HepG2 (cell line): ENCODE data around the gene SPATA31D4. TPM values are rescaled to one million over a fixed set of nuclear protein-coding genes. Genes with fewer than 3 reads are reported as not detected.

ENCODE experiments used
- ATAC-seq: fragments of 200-7000 bp; cut with Tn5 transposase; 3 replicates; pipeline ENCODE4 v1.9.1; 2020; ENCODE audit warnings: mild to moderate bottlenecking, moderate library complexity
- BruUV-seq: library from RNA; stranded (reverse); fragments of 400-500 nt; replicated peaks from 2 replicates; lab custom pipeline; 2021; lab: Mats Ljungman, UMichigan
- CTCF ChIA-PET: fragments of 300-600 bp; formaldehyde crosslinking; extraction: SDS; loops from one replicate; lab custom pipeline; 2021; ENCODE audit warnings: low total read pairs, inconsistent platforms, low intra/inter-chr PET ratio; lab: Yijun Ruan, JAX
- POLR2A ChIA-PET: fragments of 350-600 bp; sonication (Branson Sonifier 250); formaldehyde crosslinking; loops from one replicate; lab custom pipeline; 2020; ENCODE audit warnings: antibody characterized with exemption, inconsistent platforms; lab: Yijun Ruan, JAX
- DNase-seq: peaks from one replicate; pipeline ENCODE4 v3.0.0-alpha.2; 2015; ENCODE audit warnings: low spot score
- FAIRE-seq: peaks from 3 replicates; lab custom pipeline; 2011; peaks lifted over from hg19 to GRCh38; lab: Jason Lieb, UNC
- H2AFZ ChIP-seq: one replicate; pipeline ENCODE4 v1.6.1; 2011; ENCODE audit warnings: low read length, inconsistent platforms
- H3K27ac ChIP-seq: fragments of 300-600 bp; 3 replicates; pipeline ENCODE4 v1.8.0; 2011; ENCODE audit warnings: mixed run types, mild to moderate bottlenecking, mixed read lengths, low read length, inconsistent platforms; ENCODE audit not compliant: insufficient read depth; ENCODE audit errors: extremely low read length
- H3K27me3 ChIP-seq, 2 experiments: fragments of 200-600 bp in 1 of 2; 2 replicates in 1 of 2; 3 replicates in 1 of 2; pipeline versions ENCODE4 v1.6.0 to v1.8.0; 2011; ENCODE audit warnings: low read length in 2 of 2, mild to moderate bottlenecking in 2 of 2, moderate library complexity in 2 of 2, inconsistent platforms in 1 of 2; ENCODE audit not compliant: insufficient read depth in 2 of 2, control insufficient read depth in 1 of 2
- H3K36me3 ChIP-seq, 2 experiments: fragments of 200-600 bp in 1 of 2; replicated peaks in 1 of 2; 2 replicates in 1 of 2; 3 replicates in 1 of 2; pipeline versions ENCODE4 v1.5.1 to v1.8.0; 2011; ENCODE audit warnings: low read length in 2 of 2, inconsistent platforms in 1 of 2; ENCODE audit not compliant: insufficient read depth in 2 of 2, control insufficient read depth in 1 of 2
- H3K4me1 ChIP-seq: 2 replicates; pipeline ENCODE4 v1.5.1; 2012; ENCODE audit warnings: low read length, inconsistent platforms; ENCODE audit not compliant: insufficient read depth
- H3K4me2 ChIP-seq: 2 replicates; pipeline ENCODE4 v1.6.0; 2011; ENCODE audit warnings: low read depth, low read length, inconsistent platforms
- H3K4me3 ChIP-seq, 3 experiments: fragments of 200-600 bp in 1 of 3; sonication (generic), shearing (Covaris generic) in 1 of 3; replicated peaks in 1 of 3; 2 replicates each; pipeline ENCODE4 v1.5.1; 2011 to 2016; ENCODE audit warnings: low read length in 3 of 3, inconsistent platforms in 2 of 3, low read depth in 2 of 3, mild to moderate bottlenecking in 2 of 3, control low read depth in 1 of 3, mixed read lengths in 1 of 3; ENCODE audit not compliant: insufficient read depth in 1 of 3
- H3K79me2 ChIP-seq: one replicate; pipeline ENCODE4 v1.6.1; 2011; ENCODE audit warnings: low read length, inconsistent platforms; ENCODE audit not compliant: insufficient read depth
- H3K9ac ChIP-seq: 2 replicates; pipeline ENCODE4 v1.6.0; 2011; ENCODE audit warnings: mild to moderate bottlenecking, low read depth, low read length, inconsistent platforms; ENCODE audit not compliant: insufficient read depth
- H3K9me3 ChIP-seq: 2 replicates; pipeline ENCODE4 v1.5.1; 2012; ENCODE audit warnings: mild to moderate bottlenecking, low read length
- H4K20me1 ChIP-seq: 2 replicates; pipeline ENCODE4 v1.6.0; 2011; ENCODE audit warnings: inconsistent platforms, mild to moderate bottlenecking, low read length, moderate library complexity; ENCODE audit not compliant: insufficient read depth
- ATRX ChIP-seq: sonication (generic); formaldehyde crosslinking; IDR thresholded peaks from 2 replicates; pipeline ENCODE4 v1.4.0; 2020; ENCODE audit warnings: missing genetic modification reagents, borderline replicate concordance
- GABPA ChIP-seq, 2 experiments: IDR thresholded peaks; 2 replicates each; pipeline ENCODE4 v1.6.1; 2011 to 2016; ENCODE audit warnings: low read depth in 2 of 2, low read length in 1 of 2, missing biosample characterization in 1 of 2, missing genetic modification characterization in 1 of 2
- HNRNPK ChIP-seq: fragments of 200-400 bp; formaldehyde crosslinking; IDR thresholded peaks from 2 replicates; pipeline ENCODE4 v1.6.1; 2018; ENCODE audit warnings: low read length, low read depth, moderate library complexity, mild to moderate bottlenecking; ENCODE audit not compliant: poor library complexity, severe bottlenecking
- MED1 ChIP-seq: sonication (generic); formaldehyde crosslinking; IDR thresholded peaks from 2 replicates; pipeline ENCODE4 v1.4.0; 2020; ENCODE audit warnings: missing genetic modification reagents
- MED8 ChIP-seq: sonication (generic); formaldehyde crosslinking; IDR thresholded peaks from 2 replicates; pipeline ENCODE4 v1.8.1; 2023; ENCODE audit warnings: mild to moderate bottlenecking, missing genetic modification reagents; ENCODE audit not compliant: insufficient replicate concordance
- MTA1 ChIP-seq: sonication (generic); formaldehyde crosslinking; IDR thresholded peaks from 2 replicates; pipeline ENCODE4 v1.4.0; 2020; ENCODE audit warnings: missing genetic modification reagents, mild to moderate bottlenecking, borderline replicate concordance
- NFKB2 ChIP-seq: sonication (generic); formaldehyde crosslinking; IDR thresholded peaks from 2 replicates; pipeline ENCODE4 v1.4.0; 2020; ENCODE audit warnings: missing genetic modification reagents, borderline replicate concordance
- NKX3-1 ChIP-seq: sonication (generic); formaldehyde crosslinking; IDR thresholded peaks from 2 replicates; pipeline ENCODE4 v1.5.0; 2020; ENCODE audit warnings: missing genetic modification reagents
- POLR2A ChIP-seq, 2 experiments: IDR thresholded peaks; 2 replicates each; pipeline ENCODE4 v1.6.1; 2011; ENCODE audit warnings: low read depth in 2 of 2, low read length in 2 of 2, mild to moderate bottlenecking in 1 of 2, moderate library complexity in 1 of 2; ENCODE audit not compliant: insufficient read depth in 1 of 2
- PRDM15 ChIP-seq: sonication (generic); formaldehyde crosslinking; IDR thresholded peaks from 2 replicates; pipeline ENCODE4 v1.4.0; 2020; ENCODE audit warnings: missing genetic modification reagents
- RNF2 ChIP-seq: fragments of 450-650 bp; conservative IDR thresholded peaks from 2 replicates; pipeline ENCODE4 v1.6.1; 2016; ENCODE audit warnings: low read depth
- RORA ChIP-seq: sonication (generic); formaldehyde crosslinking; IDR thresholded peaks from 2 replicates; pipeline ENCODE4 v1.5.0; 2020; ENCODE audit warnings: mild to moderate bottlenecking, missing genetic modification reagents, moderate library complexity
- SCMH1 ChIP-seq: sonication (generic); formaldehyde crosslinking; IDR thresholded peaks from 2 replicates; pipeline ENCODE4 v1.9.0; 2021; ENCODE audit warnings: missing genetic modification reagents, mild to moderate bottlenecking, borderline replicate concordance
- ZFAT ChIP-seq: sonication (generic); formaldehyde crosslinking; conservative IDR thresholded peaks from 2 replicates; pipeline ENCODE4 v1.8.1; 2023; ENCODE audit warnings: missing genetic modification reagents, inconsistent platforms
- ZFP36L1 ChIP-seq: sonication (generic); formaldehyde crosslinking; IDR thresholded peaks from 2 replicates; pipeline ENCODE4 v1.8.0; 2022; ENCODE audit warnings: mild to moderate bottlenecking, missing genetic modification reagents, moderate library complexity
- ZNF329 ChIP-seq: sonication (generic); formaldehyde crosslinking; IDR thresholded peaks from 2 replicates; pipeline ENCODE4 v1.9.0; 2021; ENCODE audit warnings: low read depth, mild to moderate bottlenecking, missing genetic modification reagents
- ZNF567 ChIP-seq: sonication (generic); formaldehyde crosslinking; IDR thresholded peaks from 2 replicates; pipeline ENCODE4 v1.8.1; 2023; ENCODE audit warnings: mild to moderate bottlenecking, missing genetic modification reagents, borderline replicate concordance
- ZNF598 ChIP-seq: sonication (generic); formaldehyde crosslinking; IDR thresholded peaks from 2 replicates; pipeline ENCODE4 v1.5.1; 2020; ENCODE audit warnings: mild to moderate bottlenecking, missing genetic modification reagents, borderline replicate concordance
- ZNF720 ChIP-seq: sonication (generic); formaldehyde crosslinking; IDR thresholded peaks from 2 replicates; pipeline ENCODE4 v1.4.0; 2020; ENCODE audit warnings: missing genetic modification reagents
- ZNF83 ChIP-seq: sonication (generic); formaldehyde crosslinking; IDR thresholded peaks from 2 replicates; pipeline ENCODE4 v1.4.0; 2020; ENCODE audit warnings: missing genetic modification reagents, mild to moderate bottlenecking, borderline replicate concordance
- ZZZ3 ChIP-seq: sonication (generic); formaldehyde crosslinking; IDR thresholded peaks from 2 replicates; pipeline ENCODE4 v1.4.0; 2020; ENCODE audit warnings: missing genetic modification reagents, mild to moderate bottlenecking, borderline replicate concordance
- WGBS: methylation state at CpG from one replicate; pipeline ENCODE4 v1.1.6; 2017; ENCODE audit warnings: low lambda C conversion rate; 5-methylcytosine and 5-hydroxymethylcytosine counted together
- in situ Hi-C: cut with HindIII; loops from 2 replicates; pipeline ENCODE4 v1.10.0; 2017; ENCODE audit warnings: low pct_unique_long_range_greater_than_20kb; ENCODE audit not compliant: extremely low pct_ligation_motif_present
- intact Hi-C: fragments of 100-400 bp; cut with micrococcal nuclease; formaldehyde crosslinking; loops from one replicate; pipeline ENCODE4 v1.10.0; 2022; ENCODE audit not compliant: unreplicated experiment
- polyA plus RNA-seq, 8 experiments: library from polyadenylated mRNA; depleted of rRNA in 3 of 8; stranded (reverse) in 7 of 8; unstranded in 1 of 8; fragments of >200 nt; fragmentation: Illumina TruSeq in 4 of 8; extraction: Trizol in 4 of 8; gene quantifications; 2 replicates each; pipeline versions ENCODE4 v1.2.1 to v1.2.3, GENCODE V29; 2011 to 2016; ENCODE audit warnings: low read depth in 4 of 8, missing spikeins in 1 of 8, mixed read lengths in 1 of 8; ENCODE audit not compliant: insufficient read depth in 1 of 8
- total RNA-seq, 5 experiments: library from RNA; depleted of rRNA; stranded (reverse); fragments of >200 nt; fragmentation: Illumina TruSeq; extraction: Trizol; gene quantifications; 2 replicates each; pipeline ENCODE4 v1.2.3, GENCODE V29; 2016; ENCODE audit warnings: low read depth in 1 of 5

The SPATA31D4 gene
- total and polyA plus RNA-seq, 2 of the 13 experiments (the other 11 are each of a cell fraction or from before 2014, with no cell fraction given), result not detected

- no peak for TF ChIP-seq PRDM15 (CRISPR knock-in tag)
- no peak for TF ChIP-seq ZNF598 (CRISPR knock-in tag)
- TF ChIP-seq SCMH1, result no peak
These were observed 35.8 kb upstream of the SPATA31D4 start (continued) for GRCh38 chr9:81892440-81892839.

GRCh38 chr9:81893929-81894328, 34.3 kb upstream of the SPATA31D4 start:
- H3K4me1 ChIP-seq, result no peaks in the 10 kb centered on the region
- no peak overlapping the region for H3K27ac ChIP-seq
- H3K79me2 ChIP-seq, result no peaks in the 10 kb centered on the region
- FAIRE-seq (no peak), ATAC-seq (no peak), DNase-seq (no peak)
- in situ Hi-C loops (no loop called here), intact Hi-C loops (no loop called here)
- ChIA-PET CTCF (no interaction called here), POLR2A (no interaction called here)
- no TSS peak for BruUV-seq
- no peak overlapping the region for H3K4me2 ChIP-seq
- WGBS, result 50% methylated on average over 3 of the region's 3 CpGs
- H3K36me3 ChIP-seq, result no peaks in the 10 kb centered on the region
- no peak overlapping the region for H3K9ac ChIP-seq
- H3K4me3 ChIP-seq, result no peak overlapping the region
- H3K9me3 ChIP-seq, result no peaks in the 10 kb centered on the region
- H2AFZ ChIP-seq, result no peak overlapping the region
- no peaks in the 10 kb centered on the region for H3K27me3 ChIP-seq
- H4K20me1 ChIP-seq, result no peaks in the 10 kb centered on the region
- TF ChIP-seq ZFP36L1 (no peak), GABPA (IDR thresholded peaks at IDR 0.05; ENCODE audit: low read depth, low read length) (no peak), GABPA (CRISPR knock-in tag; IDR thresholded peaks at IDR 0.05; ENCODE audit: low read depth) (no peak), ZNF720 (CRISPR knock-in tag) (no peak), ZFAT (no peak), MTA1 (CRISPR knock-in tag) (no peak), ZNF567 (CRISPR knock-in tag) (no peak), ATRX (CRISPR knock-in tag) (no peak), POLR2A (IDR thresholded peaks at IDR 0.05; ENCODE audit: insufficient read depth in 1 of 2, low read depth in 2 of 2, low read length in 2 of 2) (no peak), MED8 (CRISPR knock-in tag) (no peak), MED1 (no peak), RORA (no peak), HNRNPK (no peak), NKX3-1 (CRISPR knock-in tag) (no peak), RNF2 (no peak), ZNF329 (CRISPR knock-in tag) (no peak), ZNF83 (CRISPR knock-in tag) (no peak), NFKB2 (CRISPR knock-in tag) (no peak), ZZZ3 (no peak)
